Tibial nerve (tissue), 4 donors: ENCODE data around the gene CHN2. TPM values are rescaled to one million over a fixed set of nuclear protein-coding genes. Genes with fewer than 3 reads are reported as not detected.
"Not testable (repeated sequence)": the region's sequence is repeated elsewhere in the genome, so short reads cannot be mapped to it uniquely, and the experiment has no call there.

Source experiments
- DNase-seq, 2 donors: peaks; one replicate each; pipeline ENCODE4 v3.0.0-alpha.2; 2019; ENCODE audit warnings: low spot score in 2 of 2
- H3K27ac ChIP-seq, 4 donors: fragments of 200-600 bp; sonication (generic) in 3 of 4; one replicate each; pipeline ENCODE4 v1.5.1; 2017 to 2019; ENCODE audit warnings: mild to moderate bottlenecking in 1 of 4
- H3K27me3 ChIP-seq, 2 donors: fragments of 200-600 bp; sonication (generic) in 1 of 2; one replicate each; pipeline versions ENCODE4 v1.5.1 to v1.6.0; 2017 to 2019
- H3K36me3 ChIP-seq, 3 donors: fragments of 200-600 bp; sonication (generic); one replicate each; pipeline ENCODE4 v1.5.1; 2018 to 2019
- H3K4me1 ChIP-seq, 4 donors: fragments of 200-600 bp; sonication (generic) in 3 of 4; one replicate each; pipeline ENCODE4 v1.5.1; 2017 to 2019
- H3K4me3 ChIP-seq, 4 donors: fragments of 200-600 bp; sonication (generic) in 3 of 4; one replicate each; pipeline ENCODE4 v1.5.1; 2017 to 2019; ENCODE audit warnings: mild to moderate bottlenecking in 1 of 4, moderate library complexity in 1 of 4
- H3K9me3 ChIP-seq, 4 donors: fragments of 200-600 bp; sonication (generic) in 3 of 4; one replicate each; pipeline ENCODE4 v1.5.1; 2017 to 2019
- CTCF ChIP-seq, 5 experiments: fragments of 200-600 bp in 3 of 5; fragments of 450-650 bp in 2 of 5; sonication (generic) in 3 of 5; IDR thresholded peaks; one replicate each; pipeline ENCODE4 v1.5.1; 2016 to 2019; ENCODE audit warnings: antibody characterized with exemption in 5 of 5, mild to moderate bottlenecking in 3 of 5, moderate library complexity in 2 of 5
- EP300 ChIP-seq, 2 donors: sonication (generic); formaldehyde crosslinking; IDR thresholded peaks; one replicate each; pipeline ENCODE4 v1.6.1; 2017; ENCODE audit warnings: antibody characterized with exemption in 2 of 2, mild to moderate bottlenecking in 1 of 2
- POLR2A ChIP-seq, 2 donors: fragments of 450-650 bp; IDR thresholded peaks; one replicate each; pipeline ENCODE4 v1.6.1; 2017; ENCODE audit warnings: antibody characterized with exemption in 2 of 2, mild to moderate bottlenecking in 2 of 2, moderate library complexity in 2 of 2
- WGBS, 2 donors: methylation state at CpG; one replicate each; pipeline ENCODE4 v1.1.5; 2018; 5-methylcytosine and 5-hydroxymethylcytosine counted together
- total RNA-seq, 4 donors: library from RNA; depleted of rRNA; stranded (reverse); fragments of >200 nt; gene quantifications; one replicate each; pipeline ENCODE4 v1.1.0, GENCODE V29; 2016

Gene CHN2
- total RNA-seq, 4 donors from 2014 or later = 3.9 to 12.6 (median 7.0) TPM

DNA sequence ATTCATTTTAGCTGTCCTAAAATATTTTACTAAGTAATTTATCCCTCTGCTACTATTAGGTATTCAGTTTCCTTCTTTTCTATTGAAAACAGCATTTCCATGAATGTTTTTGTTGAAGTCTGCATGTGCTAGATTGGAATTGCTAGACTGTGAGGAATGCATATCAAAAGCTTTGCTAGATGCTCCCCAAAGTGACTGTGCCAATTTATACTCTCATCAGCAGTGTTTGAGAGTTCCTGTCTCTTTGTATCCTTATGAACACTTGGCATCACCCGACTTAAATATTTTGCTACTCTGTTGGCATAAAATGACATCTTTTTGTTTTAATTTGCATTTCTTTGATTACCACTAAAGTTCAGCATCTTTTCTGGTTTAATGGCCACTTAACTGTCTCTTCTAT is 324.0 kb downstream of the CHN2 start:
- Histone ChIP-seq H3K27ac (no peak overlapping the region), H3K27me3 (no peaks in the 10 kb centered on the region), H3K36me3 (no peaks in the 10 kb centered on the region), H3K4me1 (no peaks in the 10 kb centered on the region), H3K9me3 (peaks cover 0 to 17% (median 1%) of the 10 kb centered on the region in 4 donors), H3K4me3 (no peak overlapping the region)
- 48 to 52% methylated on average over 1 of the region's 1 CpG for WGBS, 2 donors
- TF ChIP-seq CTCF (IDR thresholded peaks at IDR 0.05) (no peak), POLR2A (IDR thresholded peaks at IDR 0.05) (no peak), EP300 (IDR thresholded peaks at IDR 0.05) (no peak)
- DNase-seq = no peak

DNA sequence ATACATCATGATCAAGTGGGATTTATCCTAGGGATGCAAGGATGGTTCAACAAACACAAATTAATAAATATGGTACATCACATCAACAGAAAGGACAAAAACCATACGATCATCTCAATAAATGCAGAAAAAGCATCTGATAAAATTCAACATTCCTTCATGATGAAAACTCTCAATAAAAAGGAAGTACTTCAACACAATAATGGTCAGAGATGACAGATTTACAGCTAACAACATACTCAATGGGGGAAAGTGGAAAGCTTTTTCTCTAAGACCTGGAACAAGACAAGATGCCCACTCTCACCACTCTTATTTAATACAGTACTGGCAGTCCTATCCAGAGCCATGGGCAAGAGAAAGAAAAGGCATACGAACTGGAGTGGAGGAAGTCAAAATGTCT is 329.2 kb downstream of the CHN2 start:
- TF ChIP-seq EP300 (IDR thresholded peaks at IDR 0.05) = no peak
- TF ChIP-seq CTCF (IDR thresholded peaks at IDR 0.05) = no peak
- TF ChIP-seq POLR2A (IDR thresholded peaks at IDR 0.05) = no peak
- Histone ChIP-seq H3K36me3 (no peaks in the 10 kb centered on the region), H3K4me1 (no peaks in the 10 kb centered on the region), H3K27me3 (no peaks in the 10 kb centered on the region), H3K27ac (no peak overlapping the region), H3K9me3 (peaks cover 0 to 23% (median 1%) of the 10 kb centered on the region in 4 donors), H3K4me3 (no peak overlapping the region)
- no peak for DNase-seq
- WGBS, 2 donors = 82 to 86% methylated on average over 2 of the region's 2 CpGs

- TF ChIP-seq POLR2A (IDR thresholded peaks at IDR 0.05) = no peak
- TF ChIP-seq CTCF (IDR thresholded peaks at IDR 0.05) = no peak
- Histone ChIP-seq H3K9me3 (peaks cover 0 to 7% (median 0%) of the 10 kb centered on the region in 4 donors), H3K36me3 (no peaks in the 10 kb centered on the region), H3K4me1 (no peaks in the 10 kb centered on the region), H3K27me3 (no peaks in the 10 kb centered on the region), H3K4me3 (no peak overlapping the region), H3K27ac (no peak overlapping the region)
- DNase-seq = no peak
- WGBS, 2 donors = 78 to 82% methylated on average over 4 of the region's 4 CpGs
Measured at GRCh38 chr7:29527505-29528108, 333.0 kb downstream of the CHN2 start.

DNA sequence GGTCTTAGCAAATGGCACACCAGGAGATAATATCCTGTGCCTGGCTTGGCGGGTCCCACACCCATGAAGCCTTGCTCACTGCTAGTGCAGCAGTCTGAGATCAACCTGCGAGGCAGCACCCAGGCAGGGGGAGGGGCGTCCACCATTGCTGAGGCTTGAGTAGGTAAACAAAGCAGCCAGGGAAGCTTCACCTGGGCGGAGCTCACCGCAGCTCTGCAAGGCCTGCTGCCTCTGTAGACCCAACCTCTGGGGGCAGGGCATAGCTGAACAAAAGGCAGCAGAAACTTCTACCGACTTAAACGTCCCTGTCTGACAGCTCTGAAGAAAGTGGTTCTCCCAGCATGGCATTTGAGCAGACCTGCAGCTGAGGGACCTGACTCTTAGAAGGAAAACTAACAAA is 334.0 kb downstream of the CHN2 start:
- H3K27ac ChIP-seq, H3K27me3 ChIP-seq, H3K4me1 ChIP-seq, H3K9me3 ChIP-seq, DNase-seq, H3K4me3 ChIP-seq, H3K36me3 ChIP-seq: not testable (repeated sequence)
- WGBS, 2 donors = 80 to 90% methylated on average over 5 to 7 of the region's 7 CpGs

Other genes with a start within 250 kb of the CHN2 start
- gene TRIL, start 236.4 kb upstream of the CHN2 start, total RNA-seq = 1 to 10 TPM; 1.2 to 2.8 (median 2.4) TPM
- gene CPVL, start 48.2 kb upstream of the CHN2 start, total RNA-seq = 10 to 100 TPM in 2 of 4 donors, 1 to 10 TPM in 2; 3.1 to 17.5 (median 11.5) TPM